Endothelial cell of umbilical vein (primary cell): Measurements from ENCODE around the gene SSNA1. TPM values are rescaled to one million over a fixed set of nuclear protein-coding genes. Genes with fewer than 3 reads are reported as not detected.

Experiments
- BruUV-seq: library from RNA; stranded (reverse); fragments of 400-500 nt; replicated peaks from 2 replicates; lab custom pipeline; 2021; lab: Mats Ljungman, UMichigan
- CTCF ChIA-PET: fragments of 300-600, 350-600 bp; sonication (Branson Sonifier 250); formaldehyde crosslinking; loops from one replicate; lab custom pipeline; 2021; ENCODE audit warnings: antibody characterized with exemption, inconsistent platforms; lab: Charles Lee
- POLR2A ChIA-PET: fragments of 300-600, 350-600 bp; sonication (Branson Sonifier 250); formaldehyde crosslinking; loops from one replicate; lab custom pipeline; 2021; ENCODE audit warnings: antibody characterized with exemption, inconsistent platforms; lab: Charles Lee
- DNase-seq: peaks from one replicate; pipeline ENCODE4 v3.0.0-alpha.2; 2011; ENCODE audit warnings: low read depth, low spot score
- FAIRE-seq: peaks from 2 replicates; lab custom pipeline; 2011; peaks lifted over from hg19 to GRCh38; lab: Jason Lieb, UNC
- H2AFZ ChIP-seq: 2 replicates; pipeline ENCODE4 v1.6.0; 2012; ENCODE audit warnings: low read depth, low read length, control low read depth, inconsistent platforms
- H3K27ac ChIP-seq: 2 replicates; pipeline ENCODE4 v1.5.1; 2011; ENCODE audit warnings: low read depth, mild to moderate bottlenecking, control low read depth, low read length, moderate library complexity; ENCODE audit not compliant: insufficient read depth
- H3K27me3 ChIP-seq, 2 experiments: 2 replicates each; pipeline versions ENCODE4 v1.6.0 to v1.6.1; 2011; ENCODE audit warnings: low read length in 2 of 2, mixed read lengths in 1 of 2; ENCODE audit not compliant: control insufficient read depth in 2 of 2, insufficient read depth in 2 of 2
- H3K36me3 ChIP-seq, 2 experiments: 2 replicates in 1 of 2; 3 replicates in 1 of 2; pipeline ENCODE4 v1.5.1; 2011; ENCODE audit warnings: low read length in 2 of 2, mild to moderate bottlenecking in 1 of 2, moderate library complexity in 1 of 2; ENCODE audit not compliant: control insufficient read depth in 2 of 2, insufficient read depth in 2 of 2; ENCODE audit errors: extremely low read depth in 1 of 2
- H3K4me1 ChIP-seq: 3 replicates; pipeline ENCODE4 v1.5.1; 2011; ENCODE audit warnings: mild to moderate bottlenecking, low read length; ENCODE audit not compliant: control insufficient read depth, insufficient read depth; ENCODE audit errors: extremely low read depth
- H3K4me2 ChIP-seq: 2 replicates; pipeline ENCODE4 v1.6.1; 2011; ENCODE audit warnings: low read length, control low read depth, mixed read lengths; ENCODE audit not compliant: insufficient read depth
- H3K4me3 ChIP-seq, 3 experiments: fragments of 200-600 bp in 1 of 3; sonication (generic), shearing (Covaris generic) in 1 of 3; replicated peaks in 1 of 3; 2 replicates each; pipeline ENCODE4 v1.5.1; 2011 to 2016; ENCODE audit warnings: control low read depth in 3 of 3, low read length in 3 of 3, mild to moderate bottlenecking in 2 of 3, inconsistent platforms in 1 of 3, low read depth in 1 of 3, moderate library complexity in 1 of 3; ENCODE audit not compliant: insufficient read depth in 1 of 3
- H3K79me2 ChIP-seq: 2 replicates; pipeline ENCODE4 v1.6.0; 2012; ENCODE audit warnings: low read length, inconsistent platforms; ENCODE audit not compliant: control insufficient read depth, insufficient read depth
- H3K9ac ChIP-seq: replicated peaks from 2 replicates; pipeline ENCODE3; 2011; ENCODE audit warnings: low read length, control low read depth; ENCODE audit not compliant: insufficient read depth; ENCODE audit errors: extremely low read depth
- H3K9me1 ChIP-seq: replicated peaks from 3 replicates; pipeline ENCODE4 v1.6.0; 2011; ENCODE audit warnings: mild to moderate bottlenecking, low read length; ENCODE audit not compliant: control insufficient read depth, insufficient read depth; ENCODE audit errors: extremely low read depth
- H3K9me3 ChIP-seq: replicated peaks from 2 replicates; pipeline ENCODE4 v1.5.1; 2012; ENCODE audit warnings: low read length, inconsistent platforms; ENCODE audit not compliant: control insufficient read depth, insufficient read depth
- H4K20me1 ChIP-seq: replicated peaks from 2 replicates; pipeline ENCODE3; 2011; ENCODE audit warnings: mild to moderate bottlenecking, low read length; ENCODE audit not compliant: control insufficient read depth, insufficient read depth; ENCODE audit errors: extremely low read depth
- CTCF ChIP-seq, 2 donors: IDR thresholded peaks; 1 replicate in 1 of 2; 2 replicates in 1 of 2; pipeline ENCODE4 v1.5.1; 2011; ENCODE audit warnings: low read length in 2 of 2, mild to moderate bottlenecking in 2 of 2, moderate library complexity in 2 of 2, control low read depth in 1 of 2, inconsistent platforms in 1 of 2, low read depth in 1 of 2; ENCODE audit not compliant: insufficient read depth in 1 of 2; ENCODE audit errors: extremely low read depth in 1 of 2
- EZH2 ChIP-seq: IDR thresholded peaks from 2 replicates; pipeline ENCODE4 v1.6.1; 2012; ENCODE audit warnings: borderline replicate concordance, low read depth, mild to moderate bottlenecking, moderate library complexity, low read length, inconsistent platforms; ENCODE audit not compliant: severe bottlenecking
- FOS ChIP-seq: IDR thresholded peaks from 2 replicates; pipeline ENCODE4 v1.6.1; 2011; ENCODE audit warnings: mild to moderate bottlenecking, low read length, moderate library complexity, borderline replicate concordance; ENCODE audit not compliant: insufficient read depth
- GATA2 ChIP-seq: IDR thresholded peaks from 2 replicates; pipeline ENCODE4 v1.7.0; 2011; ENCODE audit warnings: low read depth, mild to moderate bottlenecking, moderate library complexity, mixed read lengths, low read length; ENCODE audit not compliant: insufficient read length, insufficient read depth
- JUN ChIP-seq: IDR thresholded peaks from 2 replicates; pipeline ENCODE4 v1.6.1; 2011; ENCODE audit warnings: borderline replicate concordance, low read depth; ENCODE audit not compliant: insufficient read length, insufficient read depth
- MYC ChIP-seq: IDR thresholded peaks from one replicate; pipeline ENCODE4 v1.6.1; 2011; ENCODE audit warnings: mild to moderate bottlenecking, low read depth, low read length
- POLR2A ChIP-seq: IDR thresholded peaks from 2 replicates; pipeline ENCODE4 v1.6.1; 2012; ENCODE audit warnings: low read depth, mild to moderate bottlenecking, control low read depth, low read length
- POLR2AphosphoS5 ChIP-seq: IDR thresholded peaks from 2 replicates; pipeline ENCODE4 v1.6.1; 2012; ENCODE audit warnings: low read depth, mild to moderate bottlenecking, control low read depth, low read length, moderate library complexity; ENCODE audit not compliant: insufficient read depth
- dilution Hi-C: fragments of 300-500 bp; cut with MboI; formaldehyde crosslinking; loops from one replicate; pipeline ENCODE4 v1.15.0; 2019; ENCODE audit warnings: low sequenced_read_pairs; ENCODE audit not compliant: extremely low pct_ligation_motif_present
- intact Hi-C: fragments of 100-400 bp; cut with micrococcal nuclease; formaldehyde crosslinking; loops from one replicate; pipeline ENCODE4 v1.10.0; 2022
- polyA plus RNA-seq, 4 experiments: library from polyadenylated mRNA; depleted of rRNA in 3 of 4; stranded (reverse) in 3 of 4; unstranded in 1 of 4; fragments of >200 nt; gene quantifications; 2 replicates each; pipeline versions ENCODE4 v1.2.1 to v1.2.3, GENCODE V29; 2011 to 2012; ENCODE audit warnings: missing spikeins in 1 of 4
- total RNA-seq: library from RNA; stranded (reverse); gene quantifications from 2 replicates; pipeline ENCODE4 v1.2.3, GENCODE V29; 2021
- TF ChIP-seq, protein P1 (sequence below): IDR thresholded peaks from 2 replicates; pipeline ENCODE4 v1.6.1; 2011; ENCODE audit not compliant: insufficient read depth, insufficient read length

SSNA1 gene
- total and polyA plus RNA-seq, 2 donors (not counting 3 experiments of a cell fraction or from before 2014, with no cell fraction given) = 89.0 to 146 TPM

DNA sequence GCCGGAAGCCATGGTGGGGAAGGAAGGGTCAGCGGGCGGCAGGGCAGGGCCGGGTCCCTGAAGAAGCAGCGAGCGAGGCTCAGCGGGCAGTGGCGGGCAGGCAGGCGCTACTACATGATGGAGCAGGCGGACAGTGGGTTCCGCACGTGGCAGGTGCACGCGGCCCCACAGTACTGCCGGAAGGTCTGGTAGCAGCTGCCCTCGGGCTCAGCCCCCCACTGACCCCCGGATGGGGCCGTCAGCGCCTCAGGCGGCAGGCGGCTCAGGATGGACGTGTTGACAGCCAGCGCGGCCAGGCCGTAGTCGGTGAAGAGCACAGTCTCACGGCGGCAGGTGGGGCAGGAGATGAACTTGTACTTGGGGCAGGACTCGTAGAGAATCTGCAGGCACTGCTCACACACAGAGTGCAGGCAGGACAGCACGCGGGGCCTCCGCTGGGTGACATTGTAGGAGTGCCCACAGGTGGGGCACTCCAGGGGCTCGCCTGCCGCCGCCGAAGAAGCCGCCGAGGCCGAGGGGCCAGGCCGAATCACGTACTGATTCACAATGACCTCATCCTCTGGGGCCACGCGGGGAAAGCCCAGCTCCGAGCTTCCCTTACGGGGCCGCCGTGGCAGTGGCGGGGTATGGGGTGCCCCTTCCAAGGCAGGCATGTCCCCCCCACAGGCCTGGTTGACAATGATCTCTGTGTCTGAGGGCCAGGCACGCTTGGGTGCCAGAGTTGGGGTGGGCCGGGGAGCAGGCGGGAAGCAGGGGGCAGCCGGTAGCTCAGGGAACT lies 32.0 kb downstream of the SSNA1 start:
- dilution Hi-C loops = no loop called here
- Histone ChIP-seq H2AFZ (no peak overlapping the region), H3K4me2 (no peak overlapping the region), H3K4me1 (peaks cover 18% of the 10 kb centered on the region), H3K4me3 (no peak overlapping the region), H4K20me1 (no peaks in the 10 kb centered on the region), H3K27me3 (no peaks in the 10 kb centered on the region), H3K79me2 (no peaks in the 10 kb centered on the region), H3K27ac (no peak overlapping the region), H3K9me1 (no peaks in the 10 kb centered on the region), H3K9me3 (no peaks in the 10 kb centered on the region), H3K36me3 (peaks cover 0 to 2% of the 10 kb centered on the region in 2 experiments), H3K9ac (no peak overlapping the region)
- ChIA-PET CTCF (no interaction called here), POLR2A (no interaction called here)
- no peak for FAIRE-seq
- BruUV-seq = no TSS peak
- intact Hi-C loops = no loop called here
- no peak for DNase-seq
- TF ChIP-seq POLR2AphosphoS5 (no peak), CTCF (IDR thresholded peaks at IDR 0.05; ENCODE audit: extremely low read depth in 1 of 2, insufficient read depth in 1 of 2, low read depth in 1 of 2, low read length in 2 of 2) (no peak), JUN (no peak), EZH2 (no peak), POLR2A (no peak), GATA2 (no peak), FOS (no peak), MYC (no peak)
- TF ChIP-seq, protein P1, sequence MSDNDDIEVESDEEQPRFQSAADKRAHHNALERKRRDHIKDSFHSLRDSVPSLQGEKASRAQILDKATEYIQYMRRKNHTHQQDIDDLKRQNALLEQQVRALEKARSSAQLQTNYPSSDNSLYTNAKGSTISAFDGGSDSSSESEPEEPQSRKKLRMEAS = no peak
